Activated B cell treated with CpG ODN at 0.5 μM for 24 hours (primary cell): ENCODE measurements around the gene PRLR. TPM values are rescaled to one million over a fixed set of nuclear protein-coding genes. Genes with fewer than 3 reads are reported as not detected.

Source experiments
- ATAC-seq: fragments of 200-7000 bp; cut with Tn5 transposase; one replicate; pipeline ENCODE4 v1.10.0; 2021; ENCODE audit warnings: low read depth, mild to moderate bottlenecking, moderate library complexity
- CTCF ChIA-PET: fragments of 350-600 bp; sonication (Branson Sonifier 250); formaldehyde crosslinking; loops from one replicate; lab custom pipeline; 2021; ENCODE audit warnings: antibody characterized with exemption; lab: Charles Lee
- POLR2A ChIA-PET: fragments of 350-600 bp; sonication (Branson Sonifier 250); formaldehyde crosslinking; loops from one replicate; lab custom pipeline; 2021; ENCODE audit warnings: antibody characterized with exemption; lab: Charles Lee
- DNase-seq: peaks from one replicate; pipeline ENCODE4 v3.0.0; 2022
- H3K27ac Mint-ChIP-seq: one replicate; pipeline ENCODE4 v1.8.0; 2020; ENCODE audit warnings: mixed read lengths
- H3K27me3 Mint-ChIP-seq: one replicate; pipeline ENCODE4 v1.8.0; 2021; ENCODE audit warnings: mixed read lengths
- H3K36me3 Mint-ChIP-seq: one replicate; pipeline ENCODE4 v1.8.0; 2021; ENCODE audit warnings: low read depth, mixed read lengths
- H3K4me1 Mint-ChIP-seq: one replicate; pipeline ENCODE4 v1.8.0; 2021; ENCODE audit warnings: mixed read lengths
- H3K4me3 Mint-ChIP-seq: one replicate; pipeline ENCODE4 v1.8.0; 2020; ENCODE audit warnings: mild to moderate bottlenecking, mixed read lengths
- H3K9me3 Mint-ChIP-seq: one replicate; pipeline ENCODE4 v1.8.0; 2020; ENCODE audit warnings: mixed read lengths
- intact Hi-C: fragments of 100-400 bp; cut with micrococcal nuclease; formaldehyde crosslinking; loops from one replicate; pipeline ENCODE4 v1.15.1; 2024
- total RNA-seq: library from RNA; stranded (reverse); gene quantifications from 2 replicates; pipeline ENCODE4 v1.2.3, GENCODE V29; 2022
- TF ChIP-seq, protein P1 (sequence below): fragments of 200-600 bp; IDR thresholded peaks from one replicate; pipeline ENCODE4 v1.8.0; 2022; ENCODE audit warnings: antibody characterized with exemption, mild to moderate bottlenecking

Gene PRLR
- total RNA-seq, 1 donor from 2014 or later, result 3.7 TPM

DNA sequence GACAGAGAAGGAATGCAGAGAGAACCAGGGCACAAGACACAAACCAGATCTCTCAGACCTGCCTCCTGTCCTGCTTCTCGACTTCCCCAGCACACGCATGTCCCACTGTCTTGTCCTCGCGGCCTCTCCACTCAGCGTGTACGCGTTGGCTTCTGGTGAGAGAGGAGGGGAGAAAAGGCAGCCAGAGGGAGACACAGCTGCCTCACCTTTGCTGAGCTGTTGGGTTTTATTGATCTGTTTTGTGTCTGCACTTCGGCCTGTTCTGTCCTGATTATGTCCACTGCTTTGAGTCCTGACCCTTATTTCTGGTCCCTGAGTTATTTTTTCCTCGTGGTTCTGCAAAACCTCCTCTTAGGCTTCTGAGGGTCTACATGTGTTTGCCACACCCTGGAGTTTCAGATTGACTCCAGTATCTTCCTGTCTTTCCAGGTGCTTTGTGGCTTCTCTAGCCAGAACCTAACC, 95.0 kb downstream of the PRLR start:
- no peak for DNase-seq
- POLR2A ChIA-PET, result no interaction called here
- Mint-ChIP-seq H3K36me3 (no peaks in the 10 kb centered on the region), H3K27ac (no peak overlapping the region), H3K9me3 (no peaks in the 10 kb centered on the region), H3K27me3 (peaks cover 3% of the 10 kb centered on the region), H3K4me3 (no peak overlapping the region), H3K4me1 (no peaks in the 10 kb centered on the region)
- no peak for ATAC-seq
- TF ChIP-seq, protein P1, sequence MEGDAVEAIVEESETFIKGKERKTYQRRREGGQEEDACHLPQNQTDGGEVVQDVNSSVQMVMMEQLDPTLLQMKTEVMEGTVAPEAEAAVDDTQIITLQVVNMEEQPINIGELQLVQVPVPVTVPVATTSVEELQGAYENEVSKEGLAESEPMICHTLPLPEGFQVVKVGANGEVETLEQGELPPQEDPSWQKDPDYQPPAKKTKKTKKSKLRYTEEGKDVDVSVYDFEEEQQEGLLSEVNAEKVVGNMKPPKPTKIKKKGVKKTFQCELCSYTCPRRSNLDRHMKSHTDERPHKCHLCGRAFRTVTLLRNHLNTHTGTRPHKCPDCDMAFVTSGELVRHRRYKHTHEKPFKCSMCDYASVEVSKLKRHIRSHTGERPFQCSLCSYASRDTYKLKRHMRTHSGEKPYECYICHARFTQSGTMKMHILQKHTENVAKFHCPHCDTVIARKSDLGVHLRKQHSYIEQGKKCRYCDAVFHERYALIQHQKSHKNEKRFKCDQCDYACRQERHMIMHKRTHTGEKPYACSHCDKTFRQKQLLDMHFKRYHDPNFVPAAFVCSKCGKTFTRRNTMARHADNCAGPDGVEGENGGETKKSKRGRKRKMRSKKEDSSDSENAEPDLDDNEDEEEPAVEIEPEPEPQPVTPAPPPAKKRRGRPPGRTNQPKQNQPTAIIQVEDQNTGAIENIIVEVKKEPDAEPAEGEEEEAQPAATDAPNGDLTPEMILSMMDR, result no peak
- CTCF ChIA-PET, result no interaction called here
- intact Hi-C loops, result no loop called here

DNA sequence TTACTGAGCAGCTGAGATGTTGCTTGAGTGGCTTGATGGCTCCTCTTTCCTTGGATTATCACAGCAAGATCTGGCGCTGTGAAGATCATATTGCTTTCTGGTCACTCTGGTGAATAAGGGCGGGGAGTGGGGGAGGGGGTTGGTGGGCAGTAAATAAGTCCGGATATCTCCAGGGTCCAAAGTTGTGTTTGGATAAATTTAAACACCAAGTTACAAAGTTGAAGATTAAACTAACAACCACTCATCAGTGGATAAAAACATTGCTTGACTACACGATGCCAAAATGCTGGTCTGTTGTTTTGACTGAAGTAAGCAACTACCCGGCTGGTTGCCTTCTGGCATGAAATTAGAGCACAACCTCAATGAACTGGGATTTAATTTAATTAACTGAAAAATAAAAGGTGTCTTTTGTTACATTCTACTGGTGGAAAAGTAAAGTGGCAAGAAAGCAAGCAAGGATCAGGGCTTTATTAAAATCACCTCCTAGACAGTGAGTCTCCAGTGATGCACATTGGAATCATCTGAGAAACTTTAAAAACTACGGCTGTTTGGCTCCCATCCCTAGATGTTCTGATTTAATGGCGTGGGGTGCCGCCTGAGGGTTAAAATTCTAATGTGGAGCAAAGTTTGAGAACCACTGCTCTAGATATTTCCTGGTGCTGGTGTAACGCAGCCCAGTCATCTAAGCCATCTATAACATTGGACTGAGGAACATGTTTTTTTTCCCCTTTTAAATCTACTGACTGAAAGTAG, 95.8 kb downstream of the PRLR start:
- intact Hi-C loops, result no loop called here
- ChIA-PET CTCF (no interaction called here), POLR2A (no interaction called here)
- H3K4me3 Mint-ChIP-seq, result no peak overlapping the region
- no peak for DNase-seq
- H3K36me3 Mint-ChIP-seq, result no peaks in the 10 kb centered on the region
- no peaks in the 10 kb centered on the region for H3K9me3 Mint-ChIP-seq
- TF ChIP-seq, protein P1, result no peak
- ATAC-seq, result no peak
- H3K4me1 Mint-ChIP-seq, result no peaks in the 10 kb centered on the region
- H3K27me3 Mint-ChIP-seq, result peaks cover 6% of the 10 kb centered on the region
- no peak overlapping the region for H3K27ac Mint-ChIP-seq

DNA sequence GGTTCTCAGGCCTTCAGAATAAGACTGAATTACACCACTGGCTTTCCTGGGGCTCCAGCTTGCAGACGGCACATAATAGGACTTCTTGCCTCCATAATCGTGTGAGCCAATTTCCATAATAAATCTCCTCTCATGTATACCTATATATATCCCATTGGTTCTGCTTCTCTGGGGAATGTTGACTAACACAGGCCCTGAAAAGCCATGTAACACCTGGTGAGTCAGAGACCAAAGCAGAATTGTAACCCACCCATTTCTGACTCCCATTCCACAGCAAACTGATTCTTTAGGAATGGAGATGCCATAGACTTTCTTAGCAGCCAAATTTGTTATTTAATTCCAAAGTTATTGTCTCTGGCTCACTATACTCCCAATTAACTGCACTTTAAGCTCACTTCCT, 97.1 kb downstream of the PRLR start:
- intact Hi-C loops, result no loop called here
- Mint-ChIP-seq H3K36me3 (no peaks in the 10 kb centered on the region), H3K9me3 (no peaks in the 10 kb centered on the region), H3K27me3 (peaks cover 11% of the 10 kb centered on the region), H3K4me3 (no peak overlapping the region), H3K4me1 (no peaks in the 10 kb centered on the region), H3K27ac (no peak overlapping the region)
- ChIA-PET CTCF (no interaction called here), POLR2A (no interaction called here)
- ATAC-seq (no peak), DNase-seq (no peak)
- TF ChIP-seq, protein P1, result no peak

- Mint-ChIP-seq H3K9me3 (no peaks in the 10 kb centered on the region), H3K27me3 (peaks cover 18% of the 10 kb centered on the region), H3K27ac (no peak overlapping the region), H3K4me3 (no peak overlapping the region), H3K4me1 (no peaks in the 10 kb centered on the region), H3K36me3 (no peaks in the 10 kb centered on the region)
- ChIA-PET CTCF (no interaction called here), POLR2A (no interaction called here)
- TF ChIP-seq, protein P1, result no peak
- ATAC-seq (no peak), DNase-seq (no peak)
- intact Hi-C loops, result no loop called here
These were observed 98.6 kb downstream of the PRLR start for GRCh38 chr5:35131723-35132122.

DNA sequence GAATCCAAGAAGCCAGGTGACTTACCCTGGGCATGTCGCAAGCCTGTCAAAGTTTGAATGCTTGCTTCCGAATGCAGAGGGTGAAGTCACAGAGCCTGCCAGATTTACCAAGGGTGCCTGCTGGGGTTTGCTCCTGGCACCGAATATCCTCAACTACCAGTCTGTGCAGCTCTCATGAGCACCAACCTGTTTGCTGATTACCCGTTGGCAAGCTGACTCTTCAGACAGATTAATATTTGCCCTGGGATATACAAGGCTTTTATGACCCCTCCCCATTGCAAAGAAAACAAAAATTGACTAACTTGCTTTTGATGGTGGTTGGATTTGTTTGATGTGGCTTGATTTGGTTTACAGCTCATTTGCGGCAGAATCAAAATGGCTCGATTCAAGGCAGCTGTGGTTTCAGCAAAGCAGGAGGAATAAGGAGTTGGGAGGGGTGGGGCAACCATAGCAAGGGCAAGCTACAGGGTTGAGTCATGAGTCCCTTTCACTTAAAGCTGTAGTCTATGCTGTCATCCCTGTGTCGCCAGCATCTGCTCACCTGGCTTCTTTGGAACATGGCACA, 100.3 kb downstream of the PRLR start:
- ATAC-seq, result no peak
- ChIA-PET POLR2A (no interaction called here), CTCF (no interaction called here)
- no peak overlapping the region for H3K4me3 Mint-ChIP-seq
- no peaks in the 10 kb centered on the region for H3K4me1 Mint-ChIP-seq
- no peak for DNase-seq
- intact Hi-C loops, result no loop called here
- H3K9me3 Mint-ChIP-seq, result no peaks in the 10 kb centered on the region
- H3K27ac Mint-ChIP-seq, result no peak overlapping the region
- peaks cover 19% of the 10 kb centered on the region for H3K27me3 Mint-ChIP-seq
- TF ChIP-seq, protein P1, result no peak
- no peaks in the 10 kb centered on the region for H3K36me3 Mint-ChIP-seq
